ENCODE data around the gene DCDC1.

Gene DCDC1

DNA sequence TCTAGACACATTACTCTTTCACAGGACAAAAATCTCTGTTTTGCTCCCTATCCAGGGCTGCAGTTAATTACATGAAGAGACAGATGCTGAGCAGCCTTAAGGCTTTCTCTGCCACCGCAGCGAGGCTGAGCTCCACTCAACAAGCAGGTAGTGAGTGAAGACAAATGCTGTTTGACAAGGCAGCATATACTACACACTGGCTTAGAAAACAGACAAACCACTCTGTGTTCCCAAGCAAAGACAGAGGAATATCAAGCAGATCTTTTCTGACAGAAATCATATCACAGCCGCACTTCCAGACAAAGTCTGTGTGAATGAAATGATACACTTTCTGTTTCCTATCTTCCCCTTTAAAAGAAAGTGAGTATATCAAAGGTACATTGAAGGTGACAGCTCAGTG lies 368.1 kb downstream of the DCDC1 start:
- no peak overlapping the region for H3K4me3 ChIP-seq (replicated peaks; ENCODE audit: low read depth, low read length)
- TF ChIP-seq, protein P1, sequence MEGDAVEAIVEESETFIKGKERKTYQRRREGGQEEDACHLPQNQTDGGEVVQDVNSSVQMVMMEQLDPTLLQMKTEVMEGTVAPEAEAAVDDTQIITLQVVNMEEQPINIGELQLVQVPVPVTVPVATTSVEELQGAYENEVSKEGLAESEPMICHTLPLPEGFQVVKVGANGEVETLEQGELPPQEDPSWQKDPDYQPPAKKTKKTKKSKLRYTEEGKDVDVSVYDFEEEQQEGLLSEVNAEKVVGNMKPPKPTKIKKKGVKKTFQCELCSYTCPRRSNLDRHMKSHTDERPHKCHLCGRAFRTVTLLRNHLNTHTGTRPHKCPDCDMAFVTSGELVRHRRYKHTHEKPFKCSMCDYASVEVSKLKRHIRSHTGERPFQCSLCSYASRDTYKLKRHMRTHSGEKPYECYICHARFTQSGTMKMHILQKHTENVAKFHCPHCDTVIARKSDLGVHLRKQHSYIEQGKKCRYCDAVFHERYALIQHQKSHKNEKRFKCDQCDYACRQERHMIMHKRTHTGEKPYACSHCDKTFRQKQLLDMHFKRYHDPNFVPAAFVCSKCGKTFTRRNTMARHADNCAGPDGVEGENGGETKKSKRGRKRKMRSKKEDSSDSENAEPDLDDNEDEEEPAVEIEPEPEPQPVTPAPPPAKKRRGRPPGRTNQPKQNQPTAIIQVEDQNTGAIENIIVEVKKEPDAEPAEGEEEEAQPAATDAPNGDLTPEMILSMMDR (IDR thresholded peaks at IDR 0.05; ENCODE audit: low read length, missing control alignments) = no peak
- no peak for DNase-seq (ENCODE audit: low read depth)

DNA sequence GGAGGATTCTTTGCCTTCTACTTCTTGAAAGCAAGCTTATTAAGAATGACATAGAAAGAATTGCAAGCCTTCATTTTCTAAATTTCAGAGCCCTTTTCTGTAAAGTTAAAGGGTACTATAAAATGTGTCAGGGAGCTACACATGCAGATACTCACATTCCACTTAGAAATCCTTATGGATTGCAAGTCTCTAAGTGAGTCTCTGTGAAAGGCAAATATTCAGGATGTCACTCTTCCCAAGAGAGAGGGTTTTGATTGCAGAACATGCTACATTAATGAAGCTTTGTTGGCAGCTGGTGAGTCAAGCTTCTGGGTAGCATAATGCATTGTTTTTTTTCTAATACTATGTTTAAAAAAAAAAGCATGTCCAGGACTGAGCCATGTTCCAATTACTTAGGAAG lies 369.2 kb downstream of the DCDC1 start:
- no peak overlapping the region for H3K4me3 ChIP-seq (replicated peaks; ENCODE audit: low read depth, low read length)
- TF ChIP-seq, protein P1 (IDR thresholded peaks at IDR 0.05; ENCODE audit: low read length, missing control alignments) = no peak
- DNase-seq (ENCODE audit: low read depth) = no peak

DNA sequence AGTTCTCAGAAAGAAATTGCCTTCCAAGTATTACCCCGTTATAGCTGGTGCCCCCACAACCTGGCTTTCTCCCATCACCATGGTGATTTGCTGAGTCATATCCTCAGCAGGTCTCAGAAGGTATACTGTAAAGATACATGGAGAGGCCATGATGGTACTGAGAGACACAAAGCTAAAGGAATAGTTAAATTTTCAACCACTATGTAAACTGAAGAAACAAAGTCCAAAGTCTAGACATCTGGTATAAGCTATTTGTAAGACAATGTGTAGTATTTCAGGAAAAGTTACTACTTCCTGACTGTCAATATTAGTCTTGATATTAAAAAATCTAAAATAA lies 377.1 kb downstream of the DCDC1 start:
- no peak overlapping the region for H3K4me3 ChIP-seq (replicated peaks; ENCODE audit: low read depth, low read length)
- TF ChIP-seq, protein P1 (IDR thresholded peaks at IDR 0.05; ENCODE audit: low read length, missing control alignments) = no peak
- no peak for DNase-seq (ENCODE audit: low read depth)

DNA sequence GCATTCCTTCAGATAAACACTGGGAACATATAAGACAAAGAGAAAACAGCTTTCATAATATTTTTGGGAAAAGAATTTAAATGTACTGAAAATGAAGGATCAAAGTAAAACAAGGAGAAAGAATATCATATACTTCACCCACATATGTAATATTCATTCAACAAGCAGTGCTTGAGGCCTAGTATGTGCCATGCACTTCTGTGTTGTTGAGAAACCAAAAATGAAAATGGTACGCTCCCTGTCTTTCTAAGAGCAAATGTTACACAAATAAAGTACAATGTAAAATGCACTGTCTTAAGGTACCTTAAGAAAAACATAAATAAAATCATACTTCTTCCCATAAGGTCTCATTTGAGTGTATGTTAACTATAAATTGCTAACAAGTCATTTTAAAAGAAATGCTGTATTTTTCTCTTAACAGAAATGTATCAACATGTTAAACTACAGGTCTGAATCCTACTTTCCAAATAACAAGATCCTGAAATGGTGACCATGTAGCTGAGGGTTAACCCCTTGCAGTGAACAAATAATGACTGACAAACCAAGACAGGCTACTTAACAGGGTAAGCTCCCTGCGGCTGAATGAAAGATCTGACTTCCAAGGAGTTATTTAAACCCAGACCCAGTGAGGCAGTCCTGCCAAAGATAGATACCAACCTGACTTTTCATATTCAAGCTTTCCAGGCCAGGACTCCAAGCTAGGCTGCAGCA lies 377.6 kb downstream of the DCDC1 start:
- H3K4me3 ChIP-seq (replicated peaks; ENCODE audit: low read depth, low read length) = no peak overlapping the region
- no peak for DNase-seq (ENCODE audit: low read depth)
- TF ChIP-seq, protein P1 (IDR thresholded peaks at IDR 0.05; ENCODE audit: low read length, missing control alignments) = no peak

DNA sequence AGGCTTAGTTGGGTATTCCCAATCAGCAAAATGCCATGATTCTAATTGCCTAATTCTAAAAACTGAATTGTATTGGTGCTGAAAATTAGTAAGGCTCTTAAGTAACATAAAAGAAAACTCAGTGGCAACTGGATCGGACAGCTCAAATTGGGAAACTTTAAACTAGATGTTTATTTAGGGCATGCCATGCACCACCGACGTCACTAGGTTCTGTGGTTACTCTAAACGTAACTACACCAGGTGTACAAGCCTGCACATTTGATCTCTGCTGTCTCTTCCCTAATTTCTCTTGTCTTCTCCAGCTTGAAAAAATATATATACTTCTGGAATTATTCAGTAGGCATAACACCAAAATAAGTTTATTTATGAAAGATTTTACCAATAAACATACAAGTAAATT lies 378.2 kb downstream of the DCDC1 start:
- DNase-seq (ENCODE audit: low read depth) = no peak
- TF ChIP-seq, protein P1 (IDR thresholded peaks at IDR 0.05; ENCODE audit: low read length, missing control alignments) = no peak
- no peak overlapping the region for H3K4me3 ChIP-seq (replicated peaks; ENCODE audit: low read depth, low read length)

DNA sequence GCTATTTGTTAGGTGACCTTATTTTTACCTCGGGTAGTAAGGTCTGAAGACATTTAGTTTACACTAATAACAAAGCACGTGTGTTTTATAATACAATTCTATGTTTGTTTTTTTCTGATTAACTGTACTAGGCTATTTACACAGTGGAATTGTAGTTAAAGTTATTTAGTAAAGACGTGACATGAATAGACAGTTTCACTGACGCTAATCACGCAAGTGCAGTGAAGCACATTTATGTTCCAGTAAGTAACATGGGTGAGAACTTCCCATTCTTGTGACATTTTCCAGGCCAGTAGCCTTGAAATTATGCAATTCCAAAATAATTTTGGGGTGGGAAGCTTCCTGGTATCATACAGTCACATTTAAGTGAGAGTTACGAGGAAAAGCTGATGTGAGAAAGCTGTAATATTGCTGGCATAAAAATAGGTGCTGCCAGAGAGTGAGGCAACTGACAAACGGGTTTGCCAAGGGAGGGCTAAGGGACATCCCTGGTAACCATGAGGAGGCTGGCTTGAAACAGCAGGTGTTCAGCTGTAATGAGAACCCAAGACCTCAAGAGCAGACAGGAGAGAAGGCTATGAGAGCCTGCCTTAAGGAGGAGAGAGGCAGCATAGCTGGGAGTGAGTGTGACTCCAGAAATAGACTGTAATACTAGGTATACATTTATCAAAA lies 378.8 kb downstream of the DCDC1 start:
- no peak overlapping the region for H3K4me3 ChIP-seq (replicated peaks; ENCODE audit: low read depth, low read length)
- DNase-seq (ENCODE audit: low read depth) = no peak
- TF ChIP-seq, protein P1 (IDR thresholded peaks at IDR 0.05; ENCODE audit: low read length, missing control alignments) = no peak

GRCh38 chr11:30987819-30988218 lies 381.7 kb downstream of the DCDC1 start:
- TF ChIP-seq, protein P1 (IDR thresholded peaks at IDR 0.05; ENCODE audit: low read length, missing control alignments) = no peak
- no peak for DNase-seq (ENCODE audit: low read depth)
- no peak overlapping the region for H3K4me3 ChIP-seq (replicated peaks; ENCODE audit: low read depth, low read length)

Data from fibroblast of pulmonary artery (primary cell).